Panc1 (cell line): Measurements from ENCODE around the gene HELT.

Source experiments
- POLR2AphosphoS5 ChIP-seq: IDR thresholded peaks from 2 replicates; pipeline ENCODE4 v1.6.1; 2012; ENCODE audit warnings: mild to moderate bottlenecking, low read depth, low read length, moderate library complexity
- TF ChIP-seq, protein P1 (sequence below): fragments of 450-650 bp; IDR thresholded peaks from 2 replicates; pipeline ENCODE4 v1.5.1; 2017; ENCODE audit warnings: mild to moderate bottlenecking

GRCh38 chr4:185068837-185069236, 50.5 kb downstream of the HELT start:
- TF ChIP-seq, protein P1, sequence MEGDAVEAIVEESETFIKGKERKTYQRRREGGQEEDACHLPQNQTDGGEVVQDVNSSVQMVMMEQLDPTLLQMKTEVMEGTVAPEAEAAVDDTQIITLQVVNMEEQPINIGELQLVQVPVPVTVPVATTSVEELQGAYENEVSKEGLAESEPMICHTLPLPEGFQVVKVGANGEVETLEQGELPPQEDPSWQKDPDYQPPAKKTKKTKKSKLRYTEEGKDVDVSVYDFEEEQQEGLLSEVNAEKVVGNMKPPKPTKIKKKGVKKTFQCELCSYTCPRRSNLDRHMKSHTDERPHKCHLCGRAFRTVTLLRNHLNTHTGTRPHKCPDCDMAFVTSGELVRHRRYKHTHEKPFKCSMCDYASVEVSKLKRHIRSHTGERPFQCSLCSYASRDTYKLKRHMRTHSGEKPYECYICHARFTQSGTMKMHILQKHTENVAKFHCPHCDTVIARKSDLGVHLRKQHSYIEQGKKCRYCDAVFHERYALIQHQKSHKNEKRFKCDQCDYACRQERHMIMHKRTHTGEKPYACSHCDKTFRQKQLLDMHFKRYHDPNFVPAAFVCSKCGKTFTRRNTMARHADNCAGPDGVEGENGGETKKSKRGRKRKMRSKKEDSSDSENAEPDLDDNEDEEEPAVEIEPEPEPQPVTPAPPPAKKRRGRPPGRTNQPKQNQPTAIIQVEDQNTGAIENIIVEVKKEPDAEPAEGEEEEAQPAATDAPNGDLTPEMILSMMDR, result no peak
- no peak for TF ChIP-seq POLR2AphosphoS5
